GM12878 (cell line): ENCODE data around the gene DIP2C. TPM values are rescaled to one million over a fixed set of nuclear protein-coding genes. Genes with fewer than 3 reads are reported as not detected.

Source experiments
- ATAC-seq: fragments of 200-7000 bp; cut with Tn5 transposase; 3 replicates; pipeline ENCODE4 v1.9.1; 2020; ENCODE audit warnings: mild to moderate bottlenecking, moderate library complexity
- BruUV-seq: library from RNA; stranded (reverse); fragments of 400-500 nt; replicated peaks from 2 replicates; lab custom pipeline; 2021; lab: Mats Ljungman, UMichigan
- CTCF ChIA-PET: fragments of 300-600 bp; sonication (Branson Sonifier 250); formaldehyde crosslinking; extraction: SDS; loops from one replicate; lab custom pipeline; 2021; ENCODE audit warnings: inconsistent platforms; lab: Yijun Ruan, JAX
- POLR2A ChIA-PET: fragments of 350-600 bp; formaldehyde crosslinking; extraction: SDS; loops from one replicate; lab custom pipeline; 2021; ENCODE audit warnings: inconsistent platforms; lab: Charles Lee
- RAD21 ChIA-PET: fragments of 300-600 bp; sonication (Branson Sonifier 250); formaldehyde crosslinking; loops from one replicate; lab custom pipeline; 2023; ENCODE audit warnings: antibody characterized with exemption; ENCODE audit not compliant: unreplicated experiment; lab: Charles Lee
- SMC1A ChIA-PET: fragments of 300-600 bp; sonication (Branson Sonifier 250); formaldehyde crosslinking; loops from one replicate; lab custom pipeline; 2023; ENCODE audit not compliant: unreplicated experiment, uncharacterized antibody; lab: Charles Lee
- DNase-seq: peaks from one replicate; pipeline ENCODE4 v3.0.0-alpha.2; 2011; ENCODE audit warnings: low read depth, low spot score
- FAIRE-seq: peaks from 3 replicates; lab custom pipeline; 2011; peaks lifted over from hg19 to GRCh38; lab: Jason Lieb, UNC
- H2AFZ ChIP-seq: 2 replicates; pipeline ENCODE4 v1.6.0; 2011; ENCODE audit warnings: low read depth, low read length, control low read depth; ENCODE audit not compliant: control insufficient read depth
- H3K27ac ChIP-seq: 2 replicates; pipeline ENCODE4 v1.5.1; 2011; ENCODE audit warnings: control low read depth; ENCODE audit not compliant: control insufficient read depth, insufficient read depth
- H3K27me3 ChIP-seq, 2 experiments: replicated peaks in 1 of 2; 2 replicates each; pipeline versions ENCODE4 v1.6.0 to v1.6.1; 2011; ENCODE audit warnings: low read length in 1 of 2; ENCODE audit not compliant: control insufficient read depth in 2 of 2, insufficient read depth in 2 of 2
- H3K36me3 ChIP-seq, 2 experiments: 2 replicates each; pipeline ENCODE4 v1.5.1; 2011; ENCODE audit warnings: low read length in 1 of 2; ENCODE audit not compliant: control insufficient read depth in 2 of 2, insufficient read depth in 2 of 2
- H3K4me1 ChIP-seq: 2 replicates; pipeline ENCODE4 v1.6.1; 2011; ENCODE audit warnings: mild to moderate bottlenecking, low read length, moderate library complexity, mixed read lengths; ENCODE audit not compliant: control insufficient read depth, insufficient read depth
- H3K4me2 ChIP-seq: 2 replicates; pipeline ENCODE4 v1.6.0; 2011; ENCODE audit warnings: control low read depth; ENCODE audit not compliant: control insufficient read depth, insufficient read depth
- H3K4me3 ChIP-seq: fragments of 200-600 bp; sonication (generic); 2 replicates; pipeline ENCODE4 v1.5.1; 2016
- H3K79me2 ChIP-seq: 2 replicates; pipeline ENCODE4 v1.6.0; 2011; ENCODE audit warnings: low read length; ENCODE audit not compliant: control insufficient read depth, insufficient read depth
- H3K9ac ChIP-seq: 2 replicates; pipeline ENCODE4 v1.8.0; 2011; ENCODE audit warnings: low read length, control low read depth, mixed read lengths; ENCODE audit not compliant: control insufficient read depth, insufficient read depth
- H3K9me3 ChIP-seq: replicated peaks from 3 replicates; pipeline ENCODE4 v1.5.1; 2011; ENCODE audit warnings: mild to moderate bottlenecking, low read length; ENCODE audit not compliant: control insufficient read depth, insufficient read depth
- H4K20me1 ChIP-seq: 2 replicates; pipeline ENCODE4 v1.6.0; 2011; ENCODE audit not compliant: control insufficient read depth, insufficient read depth
- ESRRA ChIP-seq: IDR thresholded peaks from 2 replicates; pipeline ENCODE4 v1.6.1; 2012; ENCODE audit warnings: mild to moderate bottlenecking, low read length, improper control_type of control experiment
- EZH2 ChIP-seq: IDR thresholded peaks from 2 replicates; pipeline ENCODE4 v1.6.1; 2012; ENCODE audit warnings: low read depth, mild to moderate bottlenecking, control low read depth, inconsistent platforms, low read length, borderline replicate concordance; ENCODE audit not compliant: control insufficient read depth
- MEF2B ChIP-seq: fragments of 450-650 bp; IDR thresholded peaks from 2 replicates; pipeline ENCODE4 v1.6.1; 2018; ENCODE audit warnings: mild to moderate bottlenecking, moderate library complexity; ENCODE audit not compliant: partially characterized antibody, poor library complexity, severe bottlenecking
- PML ChIP-seq: IDR thresholded peaks from 2 replicates; pipeline ENCODE4 v1.6.1; 2012; ENCODE audit warnings: low read length, inconsistent platforms
- RAD21 ChIP-seq: IDR thresholded peaks from 2 replicates; pipeline ENCODE4 v1.6.1; 2011; ENCODE audit warnings: mild to moderate bottlenecking, low read depth, low read length, moderate library complexity; ENCODE audit not compliant: insufficient read depth
- SMC3 ChIP-seq: IDR thresholded peaks from 2 replicates; pipeline ENCODE4 v1.6.1; 2011; ENCODE audit warnings: low read length, improper control_type of control experiment, borderline replicate concordance
- SREBF1 ChIP-seq: IDR thresholded peaks from 2 replicates; pipeline ENCODE4 v1.6.1; 2012; ENCODE audit warnings: mild to moderate bottlenecking, low read length
- STAT1 ChIP-seq: fragments of 450-650 bp; conservative IDR thresholded peaks from 2 replicates; pipeline ENCODE4 v1.6.1; 2014; ENCODE audit warnings: antibody characterized with exemption, mild to moderate bottlenecking
- STAT3 ChIP-seq: IDR thresholded peaks from 2 replicates; pipeline ENCODE4 v1.6.1; 2011; ENCODE audit warnings: low read depth, low read length, improper control_type of control experiment
- TAF1 ChIP-seq: IDR thresholded peaks from 2 replicates; pipeline ENCODE4 v1.6.1; 2011; ENCODE audit warnings: mild to moderate bottlenecking, low read depth, low read length, borderline replicate concordance
- ZBTB33 ChIP-seq: fragments of 450-650 bp; IDR thresholded peaks from 2 replicates; pipeline ENCODE4 v1.6.1; 2017; ENCODE audit warnings: mild to moderate bottlenecking
- ZSCAN29 ChIP-seq: fragments of 450-650 bp; IDR thresholded peaks from 2 replicates; pipeline ENCODE4 v1.6.1; 2017; ENCODE audit warnings: mild to moderate bottlenecking, moderate library complexity
- WGBS: methylation state at CpG from one replicate; pipeline ENCODE4 v1.1.6; 2016; ENCODE audit warnings: low lambda C conversion rate; ENCODE audit not compliant: insufficient replicate concordance, insufficient coverage; ENCODE audit errors: missing lambda C conversion rate; 5-methylcytosine and 5-hydroxymethylcytosine counted together
- in situ Hi-C: fragments of 300-500 bp; cut with MboI; formaldehyde crosslinking; loops from 9 replicates; pipeline ENCODE4 v1.14.3; 2018; ENCODE audit warnings: mixed read lengths
- intact Hi-C: fragments of 100-400 bp; cut with micrococcal nuclease; formaldehyde crosslinking; loops from one replicate; pipeline ENCODE4 v1.14.2; 2022; ENCODE audit not compliant: unreplicated experiment
- polyA plus RNA-seq, 11 experiments: library from polyadenylated mRNA; depleted of rRNA in 4 of 11; unstranded in 6 of 11; stranded (reverse) in 5 of 11; fragments of >200 nt; fragmentation: Nextera tagmentation in 4 of 11; fragmentation: Illumina TruSeq in 1 of 11; extraction: Ambion mirVana in 4 of 11; extraction: Trizol in 1 of 11; gene quantifications; 1 replicate in 1 of 11; 2 replicates in 10 of 11; pipeline versions ENCODE4 v1.2.1 to v1.2.3, GENCODE V29; 2011 to 2016; ENCODE audit warnings: inconsistent platforms in 2 of 11, missing spikeins in 2 of 11, low read depth in 1 of 11
- total RNA-seq, 4 experiments: library from RNA; depleted of rRNA in 3 of 4; stranded (reverse); fragments of >200 nt in 3 of 4; fragmentation: Illumina TruSeq in 1 of 4; extraction: Trizol in 1 of 4; gene quantifications; 2 replicates each; pipeline versions ENCODE4 v1.2.1 to v1.2.3, GENCODE V29; 2013 to 2021

Gene DIP2C
- total and polyA plus RNA-seq, 10 of the 15 experiments (the other 5 are each of a cell fraction or from before 2014, with no cell fraction given), result 0.01 to 0.10 (median 0.06) TPM

GRCh38 chr10:500876-501275, 188.6 kb downstream of the DIP2C start:
- POLR2A ChIA-PET, result no interaction called here
- no peak overlapping the region for H3K4me3 ChIP-seq
- no peaks in the 10 kb centered on the region for H3K36me3 ChIP-seq
- no peak overlapping the region for H3K4me2 ChIP-seq
- CTCF ChIA-PET, result interaction anchor here (1.1 kb wide), 1 partner anchor 41 kb away, joined by 3 read pairs; no protein-coding TSS in a partner anchor
- H3K27me3 ChIP-seq, result peaks cover 0 to 2% of the 10 kb centered on the region in 2 experiments; a peak in 3 of 4 replicates
- no peak for TF ChIP-seq ESRRA
- no peak for TF ChIP-seq ZBTB33
- no peak for TF ChIP-seq SREBF1
- no peak for TF ChIP-seq TAF1
- TF ChIP-seq MEF2B, result no peak
- TF ChIP-seq SMC3, result no peak
- no peak for TF ChIP-seq STAT1
- TF ChIP-seq EZH2, result no peak
- TF ChIP-seq PML, result no peak
- no peak for TF ChIP-seq RAD21
- no peak for TF ChIP-seq STAT3
- TF ChIP-seq ZSCAN29, result no peak
- H3K79me2 ChIP-seq, result no peaks in the 10 kb centered on the region
- ATAC-seq, result no peak
- in situ Hi-C loops, result loop anchor here (10.0 kb wide), 1 partner anchor 574 kb away; no protein-coding TSS in a partner anchor
- H3K9me3 ChIP-seq, result no peaks in the 10 kb centered on the region
- no peak overlapping the region for H2AFZ ChIP-seq
- H3K9ac ChIP-seq, result no peak overlapping the region
- intact Hi-C loops, result no loop called here
- SMC1A ChIA-PET, result no interaction called here
- WGBS, result 52% methylated on average over 2 of the region's 2 CpGs
- no peak for FAIRE-seq
- no peak for DNase-seq
- H3K27ac ChIP-seq, result no peak overlapping the region
- RAD21 ChIA-PET, result no interaction called here
- H3K4me1 ChIP-seq, result no peaks in the 10 kb centered on the region
- no TSS peak for BruUV-seq
- no peaks in the 10 kb centered on the region for H4K20me1 ChIP-seq
